Measurements from ENCODE around the gene TYROBP.

TYROBP gene

DNA sequence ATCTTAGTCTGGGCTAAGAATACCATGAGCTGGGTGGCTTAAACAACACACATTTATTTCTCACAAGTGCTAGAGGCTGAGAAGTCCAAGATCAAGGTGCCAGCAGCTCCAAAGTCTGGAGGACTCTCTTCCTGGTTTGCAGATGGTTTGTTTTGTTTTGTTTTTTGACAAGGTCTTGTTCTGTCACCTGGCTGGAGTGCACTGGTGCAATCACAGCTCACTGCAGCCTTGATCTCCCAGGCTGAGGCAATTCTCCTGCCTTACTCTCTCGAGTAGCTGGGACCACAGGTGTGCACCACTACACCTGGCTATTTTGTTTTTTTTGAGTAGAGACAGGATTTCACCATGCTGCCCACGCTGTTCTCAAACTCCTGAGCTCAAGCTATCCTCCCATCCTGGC, 24.2 kb downstream of the TYROBP start:
- H3K4me3 ChIP-seq (ENCODE audit: low read length), result no peak overlapping the region
- DNase-seq (ENCODE audit: low read depth, low spot score), result no peak

- no peak overlapping the region for H3K4me3 ChIP-seq (ENCODE audit: low read length)
- DNase-seq (ENCODE audit: low read depth, low spot score), result peak; percentile 71
Observed at GRCh38 chr19:35882114-35882832, 25.8 kb downstream of the TYROBP start.

- no peak overlapping the region for H3K4me3 ChIP-seq (ENCODE audit: low read length)
- DNase-seq (ENCODE audit: low read depth, low spot score), result peak; percentile 71
Observed at GRCh38 chr19:35879770-35880317, 28.3 kb downstream of the TYROBP start.

GRCh38 chr19:35879068-35879467, 29.0 kb downstream of the TYROBP start:
- H3K4me3 ChIP-seq (ENCODE audit: low read length), result no peak overlapping the region
- no peak for DNase-seq (ENCODE audit: low read depth, low spot score)

DNA sequence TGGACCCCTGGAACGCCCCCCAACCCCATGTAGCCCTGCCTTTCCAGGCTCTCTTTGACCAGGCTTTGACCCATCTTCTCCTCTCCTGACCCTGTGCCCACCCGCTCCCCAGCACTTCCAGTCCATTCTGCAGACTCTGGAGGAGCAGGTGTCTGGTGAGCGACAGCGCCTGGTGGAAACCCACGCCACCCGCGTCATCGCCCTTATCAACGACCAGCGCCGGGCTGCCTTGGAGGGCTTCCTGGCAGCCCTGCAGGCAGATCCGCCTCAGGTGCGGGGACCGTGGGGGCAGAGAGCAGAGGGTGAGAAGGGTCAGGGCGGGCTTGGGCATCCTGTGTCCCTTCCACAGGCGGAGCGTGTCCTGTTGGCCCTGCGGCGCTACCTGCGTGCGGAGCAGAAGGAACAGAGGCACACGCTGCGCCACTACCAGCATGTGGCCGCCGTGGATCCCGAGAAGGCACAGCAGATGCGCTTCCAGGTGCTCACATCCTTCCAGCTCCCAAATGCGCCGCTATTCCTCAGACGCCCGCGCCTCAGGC, 33.6 kb downstream of the TYROBP start:
- no peak overlapping the region for H3K4me3 ChIP-seq (ENCODE audit: low read length)
- DNase-seq (ENCODE audit: low read depth, low spot score), result no peak

GRCh38 chr19:35872180-35872579, 35.9 kb downstream of the TYROBP start:
- no peak overlapping the region for H3K4me3 ChIP-seq (ENCODE audit: low read length)
- no peak for DNase-seq (ENCODE audit: low read depth, low spot score)

- no peak overlapping the region for H3K4me3 ChIP-seq (ENCODE audit: low read length)
- DNase-seq (ENCODE audit: low read depth, low spot score), result no peak
Observed at GRCh38 chr19:35871611-35872010, 36.5 kb downstream of the TYROBP start.

DNA sequence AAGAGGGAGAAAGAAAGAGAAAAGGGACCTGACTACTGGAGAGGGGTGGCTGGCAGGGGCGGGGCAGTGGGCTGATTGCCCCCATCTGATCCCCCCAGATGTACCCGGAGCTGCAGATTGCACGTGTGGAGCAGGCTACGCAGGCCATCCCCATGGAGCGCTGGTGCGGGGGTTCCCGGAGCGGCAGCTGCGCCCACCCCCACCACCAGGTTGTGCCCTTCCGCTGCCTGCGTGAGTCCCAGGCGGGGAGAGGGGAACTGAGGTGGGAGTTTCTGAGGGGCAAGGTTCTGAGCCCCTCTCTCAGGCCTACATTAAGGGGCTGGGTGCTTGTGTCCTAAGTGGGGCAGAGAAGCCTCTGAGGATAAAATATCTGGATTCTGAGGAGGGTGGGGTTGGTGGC, 37.3 kb downstream of the TYROBP start:
- no peak for DNase-seq (ENCODE audit: low read depth, low spot score)
- no peak overlapping the region for H3K4me3 ChIP-seq (ENCODE audit: low read length)

DNA sequence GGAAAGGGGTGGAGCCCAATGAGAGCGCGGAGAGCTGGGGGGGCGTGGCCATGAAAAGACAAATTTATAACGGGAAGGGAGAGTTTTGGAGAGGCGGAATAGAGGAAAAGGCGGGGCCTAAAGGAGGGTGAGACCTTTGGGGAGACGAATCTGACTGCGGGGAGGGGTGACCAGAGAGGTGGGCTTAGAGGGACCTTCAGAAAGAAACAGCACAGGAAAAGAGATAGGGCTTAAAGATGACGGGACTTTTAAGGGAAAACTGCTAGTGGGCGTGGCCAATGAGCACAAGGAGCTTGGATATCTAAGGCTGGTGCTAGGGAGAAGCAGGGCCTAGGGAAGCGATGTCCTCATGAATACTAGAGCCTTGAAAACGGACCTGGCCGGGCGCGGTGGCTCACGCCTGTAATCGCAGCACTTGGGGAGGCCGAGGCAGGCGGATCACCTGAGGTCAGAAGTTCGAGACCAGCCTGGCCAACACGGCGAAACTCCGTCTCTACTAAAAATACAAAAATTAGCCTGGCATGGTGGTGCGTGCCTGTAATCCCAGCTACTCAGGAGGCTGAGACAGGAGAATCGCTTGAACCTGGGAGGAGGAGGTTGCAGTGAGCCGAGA, 37.9 kb downstream of the TYROBP start:
- peak overlapping the region; percentile 49 for H3K4me3 ChIP-seq (ENCODE audit: low read length)
- DNase-seq (ENCODE audit: low read depth, low spot score), result peak; percentile 91

- DNase-seq (ENCODE audit: low read depth, low spot score), result peak; percentile 91
- H3K4me3 ChIP-seq (ENCODE audit: low read length), result peak overlapping the region; percentile 49
Observed at GRCh38 chr19:35869327-35870123, 38.6 kb downstream of the TYROBP start.

- DNase-seq (ENCODE audit: low read depth, low spot score), result no peak
- peak overlapping the region; percentile 49 for H3K4me3 ChIP-seq (ENCODE audit: low read length)
Observed at GRCh38 chr19:35868823-35869326, 39.2 kb downstream of the TYROBP start.

DNA sequence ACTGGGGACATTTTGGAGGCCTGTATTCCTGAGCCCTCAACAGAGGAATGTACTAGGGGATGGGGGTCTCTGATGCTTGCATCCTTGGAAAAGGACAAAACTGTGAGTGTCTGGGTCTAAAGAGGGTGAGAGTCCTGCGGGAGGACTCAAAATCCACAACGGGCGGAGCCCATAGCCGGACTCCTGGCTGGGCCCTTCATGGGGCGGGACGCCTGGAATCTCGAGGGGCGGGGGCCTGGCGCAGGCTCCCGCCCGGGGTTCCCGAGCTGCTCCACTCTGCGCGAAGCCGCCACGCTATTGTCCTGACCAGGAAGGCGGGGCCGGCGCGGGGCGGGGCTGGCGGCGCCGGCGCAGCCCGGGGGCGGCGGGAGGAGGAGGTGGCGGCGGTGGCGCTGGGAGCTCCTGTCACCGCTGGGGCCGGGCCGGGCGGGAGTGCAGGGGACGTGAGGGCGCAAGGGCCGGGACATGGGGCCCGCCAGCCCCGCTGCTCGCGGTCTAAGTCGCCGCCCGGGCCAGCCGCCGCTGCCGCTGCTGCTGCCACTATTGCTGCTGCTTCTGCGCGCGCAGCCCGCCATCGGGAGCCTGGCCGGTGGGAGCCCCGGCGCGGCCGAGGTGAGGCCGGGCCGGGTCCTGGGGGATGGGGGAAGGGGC, 39.8 kb downstream of the TYROBP start, which contains the start of gene APLP1:
Gene APLP1 (plus strand): TSS at position 403 of the 651 bp plus-strand sequence. CDS start 63 bp downstream, at position 466.
- peak within 1 kb of the TSS; percentile 49 for H3K4me3 ChIP-seq (ENCODE audit: low read length)
- DNase-seq (ENCODE audit: low read depth, low spot score), result no peak

GRCh38 chr19:35863018-35863417, 45.1 kb downstream of the TYROBP start:
- DNase-seq (ENCODE audit: low read depth, low spot score), result no peak
- no peak overlapping the region for H3K4me3 ChIP-seq (ENCODE audit: low read length)

DNA sequence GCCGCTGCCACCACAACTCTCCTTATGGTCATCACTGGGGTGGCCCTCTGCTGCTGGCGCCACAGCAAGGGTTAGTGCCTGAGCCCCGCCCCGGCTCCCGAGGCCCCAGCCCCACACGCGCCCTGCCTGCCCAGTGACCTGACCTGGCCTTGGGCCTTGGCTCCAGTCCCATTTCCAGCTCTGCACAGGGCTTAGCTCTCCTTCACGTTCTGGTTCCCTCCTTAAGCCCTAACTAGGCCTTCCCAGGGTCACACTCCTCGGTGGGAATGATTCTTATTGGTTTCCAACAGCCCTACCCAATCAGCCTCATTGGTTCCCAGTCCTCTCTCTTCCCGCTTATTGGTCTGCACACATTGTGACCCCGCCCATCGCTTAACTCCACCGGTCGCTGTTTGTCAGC, 45.6 kb downstream of the TYROBP start:
- DNase-seq (ENCODE audit: low read depth, low spot score), result no peak
- no peak overlapping the region for H3K4me3 ChIP-seq (ENCODE audit: low read length)

- no peak overlapping the region for H3K4me3 ChIP-seq (ENCODE audit: low read length)
- DNase-seq (ENCODE audit: low read depth, low spot score), result no peak
Observed at GRCh38 chr19:35861640-35862160, 46.4 kb downstream of the TYROBP start.

DNA sequence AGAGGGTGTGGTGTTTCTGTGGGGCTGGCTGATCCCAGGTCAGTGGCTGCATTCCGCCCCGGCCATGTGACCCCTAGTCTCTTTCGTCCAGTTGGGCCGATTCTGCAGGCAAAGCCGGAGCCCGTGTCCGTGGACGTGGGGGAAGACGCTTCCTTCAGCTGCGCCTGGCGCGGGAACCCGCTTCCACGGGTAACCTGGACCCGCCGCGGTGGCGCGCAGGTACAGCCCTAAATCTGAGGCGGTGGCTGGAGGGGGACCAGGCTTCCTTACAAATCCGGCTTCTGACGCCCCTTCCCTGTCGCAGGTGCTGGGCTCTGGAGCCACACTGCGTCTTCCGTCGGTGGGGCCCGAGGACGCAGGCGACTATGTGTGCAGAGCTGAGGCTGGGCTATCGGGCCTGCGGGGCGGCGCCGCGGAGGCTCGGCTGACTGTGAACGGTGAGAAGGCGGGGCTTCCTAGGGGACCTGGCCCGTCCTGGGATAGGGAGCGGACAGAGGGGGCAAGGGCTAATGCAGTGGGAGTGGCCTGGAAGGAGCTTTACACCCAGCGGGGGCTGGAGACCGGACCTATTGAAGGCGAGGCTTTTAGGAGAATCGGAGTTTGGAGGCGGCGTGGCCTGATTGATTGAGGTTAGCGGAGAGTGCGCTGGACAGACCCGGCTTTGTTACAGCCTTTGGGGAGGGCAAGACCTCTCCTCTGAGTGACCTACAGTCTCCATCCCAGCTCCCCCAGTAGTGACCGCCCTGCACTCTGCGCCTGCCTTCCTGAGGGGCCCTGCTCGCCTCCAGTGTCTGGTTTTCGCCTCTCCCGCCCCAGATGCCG, 47.1 kb downstream of the TYROBP start:
- DNase-seq (ENCODE audit: low read depth, low spot score), result no peak
- no peak overlapping the region for H3K4me3 ChIP-seq (ENCODE audit: low read length)

GRCh38 chr19:35860436-35860817, 47.7 kb downstream of the TYROBP start:
- H3K4me3 ChIP-seq (ENCODE audit: low read length), result no peak overlapping the region
- DNase-seq (ENCODE audit: low read depth, low spot score), result no peak

GRCh38 chr19:35859414-35859813, 48.7 kb downstream of the TYROBP start:
- no peak overlapping the region for H3K4me3 ChIP-seq (ENCODE audit: low read length)
- no peak for DNase-seq (ENCODE audit: low read depth, low spot score)

Measured in Jurkat, Clone E6-1 (cell line).